ENCODE measurements around the gene CCDC85B. TPM values are rescaled to one million over a fixed set of nuclear protein-coding genes. Genes with fewer than 3 reads are reported as not detected.
A peak's percentile ranks its signal among the peaks of the same experiment; 100 is the strongest.

CCDC85B gene
- total and polyA plus RNA-seq, 2 of the 13 experiments (the other 11 are each of a cell fraction or from before 2014, with no cell fraction given), result 8.2 to 19.5 TPM

- ATAC-seq (no peak), DNase-seq (ENCODE audit: low spot score) (no peak), FAIRE-seq (no peak)
- H3K27me3 ChIP-seq (ENCODE audit: control insufficient read depth in 1 of 2, insufficient read depth in 2 of 2, low read length in 2 of 2), result no peaks in the 10 kb centered on the region; a peak in 1 of 5 replicates
- no peak overlapping the region for H2AFZ ChIP-seq (ENCODE audit: low read length)
- peak overlapping the region; percentile 90 for H3K27ac ChIP-seq (ENCODE audit: extremely low read length, insufficient read depth, low read length)
- peaks cover 14 to 43% of the 10 kb centered on the region in 2 experiments; a peak in 4 of 5 replicates for H3K36me3 ChIP-seq (replicated peaks in 1 of 2; ENCODE audit: control insufficient read depth in 1 of 2, insufficient read depth in 2 of 2, low read length in 2 of 2)
- peaks cover 26% of the 10 kb centered on the region for H3K79me2 ChIP-seq (ENCODE audit: insufficient read depth, low read length)
- intact Hi-C loops (cut with micrococcal nuclease; ENCODE audit: unreplicated experiment) (no loop called here), in situ Hi-C loops (cut with HindIII; ENCODE audit: extremely low pct_ligation_motif_present, low pct_unique_long_range_greater_than_20kb) (no loop called here)
- H3K4me1 ChIP-seq (ENCODE audit: insufficient read depth, low read length), result peaks cover 35% of the 10 kb centered on the region
- WGBS (ENCODE audit: low lambda C conversion rate), result 7% methylated on average over 12 of the region's 14 CpGs
- no peaks in the 10 kb centered on the region for H3K9me3 ChIP-seq (ENCODE audit: low read length)
- H3K4me2 ChIP-seq (ENCODE audit: low read depth, low read length), result peak overlapping the region; percentile 100
- peak overlapping the region; percentile 80 to 99 (median 89) for H3K4me3 ChIP-seq (replicated peaks in 1 of 3; ENCODE audit: insufficient read depth in 1 of 3, low read depth in 2 of 3, low read length in 3 of 3)
- ChIA-PET CTCF (ENCODE audit: low intra/inter-chr PET ratio, low total read pairs) (interaction anchor here (1.4 to 1.9 kb wide), 3 partner anchors 23 to 150 kb away, joined by 3 to 7 read pairs (median 6); no protein-coding TSS in a partner anchor), POLR2A (interaction anchor here (0.7 to 5.4 kb wide), 5 partner anchors 10 to 141 kb away, joined by 3 to 81 read pairs (median 20); partner anchors contain the start of genes BANF1, CCDC85B, EFEMP2 and EIF1AD)
- peaks cover 15% of the 10 kb centered on the region for H4K20me1 ChIP-seq (ENCODE audit: insufficient read depth, low read length)
- BruUV-seq (replicated peaks), result no TSS peak
- peak overlapping the region; percentile 89 for H3K9ac ChIP-seq (ENCODE audit: insufficient read depth, low read depth, low read length)
- no peak for TF ChIP-seq GPBP1L1 (CRISPR knock-in tag; IDR thresholded peaks at IDR 0.05)
- TF ChIP-seq ZNF317 (CRISPR knock-in tag; IDR thresholded peaks at IDR 0.05), result no peak
- no peak for TF ChIP-seq MIER2 (CRISPR knock-in tag; IDR thresholded peaks at IDR 0.05)
- TF ChIP-seq DPF2 (CRISPR knock-in tag; IDR thresholded peaks at IDR 0.05; ENCODE audit: borderline replicate concordance, low read depth), result no peak
- TF ChIP-seq SATB2 (CRISPR knock-in tag; IDR thresholded peaks at IDR 0.05), result 0 out of 2 replicates have a peak, but pooled peaks have one; percentile 15
- no peak for TF ChIP-seq RARA (CRISPR knock-in tag; IDR thresholded peaks at IDR 0.05)
- 0 out of 2 replicates have a peak, but pooled peaks have one; percentile 30 for TF ChIP-seq ZNF441 (CRISPR knock-in tag; IDR thresholded peaks at IDR 0.05; ENCODE audit: borderline replicate concordance)
- no peak for TF ChIP-seq ZNF121 (CRISPR knock-in tag; IDR thresholded peaks at IDR 0.05)
- no peak for TF ChIP-seq JUNB (CRISPR knock-in tag; IDR thresholded peaks at IDR 0.05; ENCODE audit: borderline replicate concordance)
- TF ChIP-seq ZNF670 (CRISPR knock-in tag; IDR thresholded peaks at IDR 0.05; ENCODE audit: borderline replicate concordance), result no peak
- no peak for TF ChIP-seq FOXK1 (CRISPR knock-in tag; IDR thresholded peaks at IDR 0.05; ENCODE audit: borderline replicate concordance, low read depth)
- TF ChIP-seq ZNF512 (CRISPR knock-in tag; IDR thresholded peaks at IDR 0.05), result no peak
- no peak for TF ChIP-seq UBTF (CRISPR knock-in tag; IDR thresholded peaks at IDR 0.05)
- peak; percentile 8; the same call in 1 of the 2 replicates for TF ChIP-seq KLF12 (CRISPR knock-in tag; IDR thresholded peaks at IDR 0.05; ENCODE audit: borderline replicate concordance)
- TF ChIP-seq ATF4 (CRISPR knock-in tag; IDR thresholded peaks at IDR 0.05), result peak in 1 of 2 experiments; percentile 64; a peak in 2 of 4 replicates
- TF ChIP-seq AGO1 (IDR thresholded peaks at IDR 0.05; ENCODE audit: low read depth, low read length, poor library complexity, severe bottlenecking), result no peak
- no peak for TF ChIP-seq ATF7 (IDR thresholded peaks at IDR 0.05)
- TF ChIP-seq ATF7 (CRISPR knock-in tag; IDR thresholded peaks at IDR 0.05), result no peak
- TF ChIP-seq ZNF75D (CRISPR knock-in tag; IDR thresholded peaks at IDR 0.05; ENCODE audit: borderline replicate concordance), result no peak
- peak; percentile 75 for TF ChIP-seq ZNF652 (CRISPR knock-in tag; IDR thresholded peaks at IDR 0.05; ENCODE audit: borderline replicate concordance, low read depth)
Measured at GRCh38 chr11:65861165-65861505, 29.3 kb upstream of the CCDC85B start.

Measured in HepG2 (cell line).